ENCODE results near the gene DENND1C.

DENND1C gene

DNA sequence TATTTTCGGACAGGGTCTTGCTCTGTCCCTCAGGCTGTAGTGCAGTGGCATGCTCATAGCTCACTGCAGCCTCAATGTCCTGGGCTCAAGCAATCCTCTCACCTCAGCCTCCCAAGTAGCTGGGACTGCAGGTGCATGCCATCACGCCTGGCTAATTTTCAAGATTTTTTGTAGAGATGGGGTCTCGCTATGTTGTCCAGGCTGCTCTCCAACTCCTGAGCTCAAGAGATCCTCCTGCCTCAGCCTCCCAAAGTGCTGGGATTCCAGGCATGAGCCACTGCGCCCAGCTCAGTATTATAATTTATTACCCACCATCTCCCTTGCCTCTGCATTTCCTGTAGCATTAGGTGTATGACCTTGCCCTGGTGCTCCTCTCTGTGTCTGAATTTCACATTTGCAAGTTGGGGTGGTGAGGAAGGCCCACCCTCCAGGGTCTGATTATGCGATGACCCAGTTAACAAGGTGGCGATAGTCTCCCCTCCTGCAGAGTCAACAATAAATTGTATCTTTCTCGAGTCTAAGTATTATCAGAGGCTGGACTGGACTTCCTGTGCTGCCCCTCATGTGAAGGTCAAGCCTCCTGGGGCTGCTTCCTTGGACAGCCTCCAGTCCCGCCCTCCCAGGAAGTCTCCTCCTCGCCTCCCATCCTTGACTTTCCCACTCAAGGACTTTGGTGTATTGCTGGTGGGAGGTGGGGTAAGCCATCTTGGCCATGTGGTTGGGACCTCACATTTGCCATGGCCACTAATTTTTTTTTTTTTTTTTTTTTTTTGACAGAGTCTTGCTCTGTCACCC, 22.0 kb upstream of the DENND1C start:
- FAIRE-seq (no peak), DNase-seq (ENCODE audit: insufficient read length, low spot score) (no peak)
- TF ChIP-seq, protein P1, sequence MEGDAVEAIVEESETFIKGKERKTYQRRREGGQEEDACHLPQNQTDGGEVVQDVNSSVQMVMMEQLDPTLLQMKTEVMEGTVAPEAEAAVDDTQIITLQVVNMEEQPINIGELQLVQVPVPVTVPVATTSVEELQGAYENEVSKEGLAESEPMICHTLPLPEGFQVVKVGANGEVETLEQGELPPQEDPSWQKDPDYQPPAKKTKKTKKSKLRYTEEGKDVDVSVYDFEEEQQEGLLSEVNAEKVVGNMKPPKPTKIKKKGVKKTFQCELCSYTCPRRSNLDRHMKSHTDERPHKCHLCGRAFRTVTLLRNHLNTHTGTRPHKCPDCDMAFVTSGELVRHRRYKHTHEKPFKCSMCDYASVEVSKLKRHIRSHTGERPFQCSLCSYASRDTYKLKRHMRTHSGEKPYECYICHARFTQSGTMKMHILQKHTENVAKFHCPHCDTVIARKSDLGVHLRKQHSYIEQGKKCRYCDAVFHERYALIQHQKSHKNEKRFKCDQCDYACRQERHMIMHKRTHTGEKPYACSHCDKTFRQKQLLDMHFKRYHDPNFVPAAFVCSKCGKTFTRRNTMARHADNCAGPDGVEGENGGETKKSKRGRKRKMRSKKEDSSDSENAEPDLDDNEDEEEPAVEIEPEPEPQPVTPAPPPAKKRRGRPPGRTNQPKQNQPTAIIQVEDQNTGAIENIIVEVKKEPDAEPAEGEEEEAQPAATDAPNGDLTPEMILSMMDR (IDR thresholded peaks at IDR 0.05; ENCODE audit: insufficient read depth, missing control alignments) = no peak

DNA sequence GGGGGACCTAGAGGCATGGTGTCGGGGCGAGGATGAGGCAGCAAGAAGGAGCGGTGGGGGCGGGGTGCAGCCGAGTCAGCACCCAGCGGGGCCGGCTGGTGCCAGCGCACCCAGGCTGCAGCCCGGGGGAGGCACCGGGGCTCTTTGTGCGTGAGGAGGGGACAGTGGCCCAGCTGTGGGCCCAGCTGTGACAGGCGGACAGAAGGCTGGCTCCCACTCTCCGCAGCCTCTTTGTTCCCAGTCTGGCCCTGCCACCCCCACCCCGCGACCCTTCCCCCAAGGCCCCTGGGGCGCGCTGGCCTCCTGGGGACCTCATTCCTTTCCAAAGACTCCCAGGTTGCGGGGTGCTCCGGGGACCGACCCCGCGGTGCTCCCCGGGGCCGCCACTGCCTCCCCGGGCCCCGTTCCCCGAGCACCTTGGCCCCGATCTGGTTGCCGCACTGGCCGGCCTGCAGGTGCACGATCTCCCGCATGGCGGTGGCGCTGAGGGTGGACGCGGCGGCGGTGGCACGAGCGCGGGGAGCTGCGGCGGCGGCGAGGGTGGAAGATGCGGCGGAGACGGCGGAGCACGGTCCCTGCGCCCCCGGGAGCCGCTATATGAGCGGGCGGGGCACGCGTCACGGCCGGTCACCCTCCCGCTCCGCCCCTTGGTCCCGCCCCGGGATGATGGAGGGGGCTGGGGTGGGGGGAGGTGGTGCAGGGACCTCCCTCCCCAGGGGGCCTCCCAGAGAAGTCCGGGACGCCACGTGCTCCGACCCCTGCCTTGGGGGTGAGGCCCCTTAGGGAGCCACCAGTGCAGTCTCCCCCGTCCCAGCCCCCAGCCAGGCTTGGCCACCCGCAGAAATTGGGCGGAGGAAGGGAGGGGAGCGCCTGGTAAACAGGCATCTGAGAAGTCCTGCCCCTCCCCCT, 20.4 kb upstream of the DENND1C start, which contains the start of gene TUBB4A:
Gene TUBB4A (minus strand): TSS at position 570 of the 909 bp plus-strand sequence. CDS start 97 bp downstream, at position 473.
- peak; percentile 96 for DNase-seq (ENCODE audit: insufficient read length, low spot score)
- no peak for FAIRE-seq
- TF ChIP-seq, protein P1 (IDR thresholded peaks at IDR 0.05; ENCODE audit: insufficient read depth, missing control alignments) = no peak

DNA sequence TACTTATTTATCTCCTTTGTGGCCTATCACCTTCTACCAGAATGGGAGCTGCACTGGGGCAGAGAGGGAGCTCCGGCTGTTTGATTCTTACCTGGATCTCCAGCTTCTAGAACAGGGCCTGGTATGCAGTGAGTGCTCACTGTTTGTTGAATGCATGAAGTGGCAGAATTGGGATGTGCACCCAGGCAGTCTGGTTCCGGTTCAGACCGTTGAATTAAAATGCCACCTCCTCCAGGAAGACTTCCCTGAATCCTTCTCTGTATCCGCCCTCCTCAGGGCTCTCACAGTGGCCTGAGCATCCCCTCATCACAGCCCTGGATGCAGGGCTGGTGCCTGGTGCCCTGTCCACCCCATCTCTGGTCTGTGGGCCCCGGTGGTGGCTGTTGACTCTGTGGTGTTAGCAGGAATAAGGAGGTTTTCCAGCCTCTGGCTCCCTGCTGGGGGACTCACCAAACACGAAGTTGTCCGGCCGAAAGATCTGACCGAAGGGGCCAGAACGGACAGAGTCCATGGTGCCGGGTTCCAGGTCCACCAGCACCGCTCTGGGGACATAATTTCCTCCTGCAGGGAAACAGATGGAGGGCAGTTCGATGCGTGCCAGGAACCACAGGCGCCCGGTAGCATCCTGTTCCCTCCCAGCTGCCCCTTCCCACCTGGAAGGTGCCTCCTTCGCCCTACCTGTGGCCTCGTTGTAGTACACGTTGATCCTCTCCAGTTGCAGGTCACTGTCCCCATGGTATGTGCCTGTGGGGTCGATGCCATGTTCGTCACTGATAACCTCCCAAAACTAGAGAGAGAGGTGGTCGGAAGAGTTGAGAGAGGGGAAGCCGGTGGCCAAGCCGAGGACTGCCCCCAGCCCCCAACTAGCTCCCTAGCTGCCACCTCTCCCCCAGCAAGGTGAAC, 19.5 kb upstream of the DENND1C start:
- TF ChIP-seq, protein P1 (IDR thresholded peaks at IDR 0.05; ENCODE audit: insufficient read depth, missing control alignments) = no peak
- DNase-seq (ENCODE audit: insufficient read length, low spot score) (no peak), FAIRE-seq (no peak)

DNA sequence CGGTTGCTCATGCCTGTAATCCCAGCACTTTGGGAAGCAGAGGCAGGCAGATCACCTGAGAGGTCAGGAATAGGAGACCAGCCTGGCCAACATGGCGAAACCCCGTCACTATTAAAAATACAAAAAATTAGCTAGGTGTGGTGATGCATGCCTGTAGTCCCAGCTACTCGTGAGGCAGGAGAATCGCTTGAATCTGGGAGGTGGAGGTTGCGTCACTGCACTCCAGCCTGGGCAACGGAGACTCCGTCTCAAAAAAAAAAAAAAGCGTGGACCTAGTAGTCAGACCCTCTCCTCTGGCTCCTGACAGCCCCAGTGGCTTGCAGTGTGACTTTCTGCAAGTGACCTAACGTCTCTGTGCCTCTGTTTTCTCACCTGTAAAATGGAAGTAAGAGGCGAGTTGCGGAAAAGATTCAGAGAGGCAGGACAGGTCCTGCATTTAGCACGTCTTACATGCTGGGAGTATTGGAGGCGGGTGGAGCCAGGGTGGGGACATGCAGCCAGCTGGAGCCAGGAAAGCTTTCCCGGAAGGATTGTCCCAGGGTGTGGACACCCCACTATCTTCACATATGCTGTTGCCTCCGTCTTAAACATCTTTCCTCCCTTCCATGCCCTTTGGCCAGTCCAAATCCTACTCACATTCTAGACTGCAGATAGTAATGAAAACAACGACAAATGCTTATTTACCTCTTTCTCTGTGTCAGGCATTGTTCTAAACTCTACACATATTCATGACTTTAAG, 17.6 kb upstream of the DENND1C start:
- TF ChIP-seq, protein P1 (IDR thresholded peaks at IDR 0.05; ENCODE audit: insufficient read depth, missing control alignments) = no peak
- DNase-seq (ENCODE audit: insufficient read length, low spot score) = no peak

DNA sequence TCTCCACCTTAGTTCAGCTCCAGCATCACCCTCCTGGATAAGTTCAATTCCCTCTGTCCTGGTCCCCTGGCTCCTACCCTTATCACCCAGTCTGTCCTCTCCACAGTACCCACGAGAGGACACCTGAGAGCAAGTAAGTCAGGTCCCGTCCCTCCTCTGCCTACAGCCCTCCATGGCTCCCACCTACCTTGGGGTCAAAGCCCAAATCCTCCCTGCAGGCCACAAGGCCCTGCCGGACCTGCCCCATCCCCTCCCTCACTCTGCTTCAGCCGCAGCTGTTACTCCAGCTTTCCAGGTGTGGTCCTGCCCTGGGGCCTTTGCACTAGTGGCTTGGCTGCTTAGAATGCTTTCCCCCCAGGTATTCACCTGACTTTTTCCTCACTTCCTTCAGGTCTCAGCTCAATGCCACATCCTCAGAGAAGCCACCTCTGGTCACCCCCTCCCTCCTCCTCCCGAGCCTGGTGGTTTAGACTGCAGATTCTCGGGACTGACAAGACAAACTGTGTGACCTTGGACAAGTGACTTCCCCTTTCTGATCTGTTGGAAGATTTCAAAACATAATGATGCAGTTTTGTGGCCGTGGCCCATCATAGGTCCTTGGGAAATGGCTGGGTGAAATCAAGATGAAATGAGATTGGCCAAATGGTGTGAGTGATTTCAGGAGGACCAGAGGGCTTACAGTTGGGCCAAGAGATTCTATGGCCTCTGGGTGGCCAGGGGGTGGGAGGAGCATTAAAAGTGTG, 16.9 kb upstream of the DENND1C start:
- FAIRE-seq (no peak), DNase-seq (ENCODE audit: insufficient read length, low spot score) (no peak)
- TF ChIP-seq, protein P1 (IDR thresholded peaks at IDR 0.05; ENCODE audit: insufficient read depth, missing control alignments) = no peak

More for the DNA sequence above, 17.6 kb upstream of the DENND1C start:
- FAIRE-seq = no peak
